EL (cell line): ENCODE results near the gene SDK1.

ENCODE experiments used
- DNase-seq: peaks from one replicate; pipeline ENCODE4 v3.0.0-alpha.2; 2016

Gene SDK1

DNA sequence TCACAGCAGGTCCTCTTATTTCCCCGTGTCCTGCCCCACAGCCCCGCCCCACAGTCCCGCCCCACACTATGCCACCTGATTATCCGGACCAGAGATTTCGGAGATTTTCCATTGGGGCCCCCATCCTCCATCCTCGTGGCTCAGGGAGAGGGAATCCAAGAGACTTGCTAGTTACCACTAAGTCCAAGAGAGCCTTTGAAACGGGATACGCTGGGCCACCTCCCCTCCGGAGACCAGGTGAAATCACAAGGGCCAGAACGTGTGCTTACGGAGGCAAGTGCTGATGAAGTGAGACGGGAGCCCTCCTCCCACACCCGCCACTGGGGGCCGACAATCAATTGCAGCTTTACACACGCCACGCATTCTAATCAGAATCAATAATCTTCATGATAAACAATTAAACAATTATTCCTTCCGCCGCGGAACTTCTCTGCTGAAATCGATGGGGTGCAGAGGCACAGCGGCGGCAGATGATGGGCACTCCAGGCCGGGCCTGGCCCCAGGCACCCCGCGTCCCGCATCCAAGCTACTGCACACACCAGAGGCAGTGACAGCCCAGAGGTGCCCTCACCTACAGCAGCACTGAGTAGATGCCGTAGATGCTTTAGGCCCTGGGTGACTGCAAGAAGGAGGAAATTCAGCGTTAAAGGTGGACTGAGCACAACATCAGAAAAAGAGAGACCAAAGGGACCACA lies 847.0 kb downstream of the SDK1 start:
- DNase-seq: no peak

DNA sequence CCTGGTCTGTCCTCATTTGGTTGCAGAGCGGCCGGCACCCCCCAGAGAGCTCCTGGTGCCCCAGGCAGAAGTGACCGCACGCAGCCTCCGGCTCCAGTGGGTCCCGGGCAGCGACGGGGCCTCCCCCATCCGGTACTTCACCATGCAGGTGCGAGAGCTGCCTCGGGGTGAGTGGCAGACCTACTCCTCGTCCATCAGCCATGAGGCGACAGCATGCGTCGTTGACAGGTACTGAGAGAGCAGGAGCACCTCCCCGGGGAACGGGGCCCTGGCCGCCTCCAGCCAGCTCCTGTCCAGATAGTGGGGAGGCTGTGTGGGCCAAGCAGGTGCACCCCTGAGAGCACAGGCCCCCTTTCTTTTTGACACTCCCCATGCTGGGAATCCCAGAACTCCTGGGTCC lies 848.2 kb downstream of the SDK1 start:
- no peak for DNase-seq

DNA sequence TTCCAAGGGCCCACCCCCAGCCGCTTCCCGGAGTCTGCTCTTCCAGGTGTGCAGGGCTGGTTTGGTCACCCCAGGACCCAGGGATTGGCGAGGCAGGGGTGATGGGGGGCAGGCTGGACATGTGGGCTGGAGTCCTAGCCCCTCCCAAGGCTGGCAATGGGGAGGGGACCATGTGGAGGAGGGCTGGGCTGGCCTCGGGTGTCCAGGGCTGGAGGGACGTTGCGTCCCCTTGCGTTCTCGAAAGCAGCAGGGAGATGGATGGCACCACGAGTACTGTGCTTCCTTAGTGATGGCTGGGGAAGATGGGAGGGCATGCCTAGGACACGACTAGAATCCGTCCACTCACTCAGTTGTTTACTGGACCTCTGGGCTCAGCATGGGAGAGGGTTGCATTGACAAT lies 848.6 kb downstream of the SDK1 start:
- DNase-seq: no peak

DNA sequence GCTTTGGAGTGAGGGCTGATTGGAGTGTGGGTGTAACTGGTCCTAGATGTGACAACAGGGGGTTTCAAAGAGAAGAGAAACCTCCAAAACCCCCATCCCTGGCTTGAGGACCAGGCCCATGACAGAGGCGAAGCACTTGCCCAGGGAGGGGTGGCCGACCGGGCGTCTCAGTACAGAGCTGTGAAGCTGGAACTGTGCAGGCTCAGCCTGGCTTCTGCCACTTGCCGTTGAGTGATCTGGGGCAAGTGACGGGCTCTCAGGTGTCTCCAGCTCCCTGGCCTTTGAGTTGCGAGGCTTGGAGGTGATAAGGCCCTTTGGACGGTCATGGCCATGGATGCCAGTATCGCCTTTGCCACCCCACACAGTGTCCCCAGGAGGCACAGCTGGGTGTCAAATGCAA lies 849.7 kb downstream of the SDK1 start:
- no peak for DNase-seq

DNA sequence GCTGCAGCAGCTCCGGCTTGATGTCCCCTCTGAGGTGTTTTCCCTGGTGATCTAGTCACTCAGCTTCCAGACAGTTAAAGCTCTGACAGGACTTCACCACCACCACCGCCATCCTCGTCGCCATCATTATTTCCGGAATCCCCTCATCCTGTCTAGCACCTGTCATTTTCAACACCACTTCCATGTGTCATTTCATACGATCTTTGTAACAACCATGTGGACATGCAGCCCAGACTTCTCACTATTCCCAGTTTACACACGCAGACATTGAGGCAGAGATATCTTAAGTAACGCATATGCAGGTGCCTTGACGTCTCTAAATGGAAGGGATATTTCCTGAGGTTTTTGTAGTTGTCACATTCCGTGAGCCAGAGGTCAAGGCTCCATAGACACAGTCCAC lies 850.5 kb downstream of the SDK1 start:
- no peak for DNase-seq

DNA sequence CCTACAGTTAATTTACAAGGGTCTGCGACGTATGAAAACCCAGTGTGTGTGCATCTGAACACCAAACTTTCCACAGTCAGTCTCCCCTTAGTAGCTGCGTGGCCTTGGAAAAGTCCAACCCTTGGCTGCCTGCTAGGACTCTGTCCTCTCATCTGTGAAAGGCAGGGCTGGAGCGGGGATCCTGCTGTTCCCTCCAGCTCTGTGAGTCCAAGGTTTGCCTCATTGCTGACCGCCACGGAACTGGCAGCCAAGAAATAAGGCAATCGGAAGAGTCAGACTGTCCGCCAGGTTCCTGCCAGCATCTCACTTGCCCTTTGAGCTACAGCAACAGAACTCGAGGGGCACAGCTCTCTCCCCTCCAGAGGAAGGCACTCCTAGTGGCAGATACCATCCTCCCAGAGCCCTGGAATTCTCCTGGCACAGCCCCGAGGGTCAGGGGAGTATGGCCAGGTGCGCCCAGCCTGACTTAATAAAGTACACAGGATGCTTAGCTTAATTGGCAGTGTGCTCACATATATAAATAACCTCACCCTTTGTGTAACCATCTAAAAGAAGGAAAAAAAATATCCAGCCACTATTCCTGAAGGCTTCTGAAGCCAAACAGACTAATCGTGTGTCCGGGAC lies 851.0 kb downstream of the SDK1 start:
- DNase-seq: no peak

DNA sequence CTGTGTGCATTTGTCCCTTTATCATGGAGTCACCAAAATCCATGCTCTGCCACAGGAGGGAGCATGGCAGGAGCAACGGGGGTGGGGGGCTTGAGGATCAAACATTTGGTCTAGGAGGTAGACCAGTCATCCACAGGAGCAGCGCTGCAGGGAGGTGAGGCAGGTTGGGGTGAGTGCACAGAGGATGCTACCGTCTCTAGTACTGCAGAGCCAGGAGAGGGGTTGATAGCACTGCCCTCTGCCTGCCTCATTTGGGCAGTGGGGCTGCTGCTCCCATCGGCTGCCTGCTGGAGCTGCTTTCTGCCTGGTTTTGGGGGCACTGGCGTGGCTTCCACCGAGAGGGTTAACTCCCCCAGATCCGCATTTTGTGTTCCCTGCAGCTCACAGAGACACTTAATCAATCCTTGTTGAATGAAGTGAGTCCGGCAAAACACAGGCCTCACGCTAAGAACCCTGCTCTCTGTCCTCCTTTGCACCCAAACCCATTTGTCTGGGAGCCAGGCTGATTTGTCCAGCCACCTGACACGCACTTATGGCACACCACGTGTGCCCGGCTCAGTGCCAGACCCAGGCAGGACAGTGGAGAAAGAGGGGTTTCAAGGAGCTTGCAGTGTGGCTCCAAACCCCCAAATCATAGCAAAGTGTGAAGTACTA lies 854.0 kb downstream of the SDK1 start:
- DNase-seq: no peak

DNA sequence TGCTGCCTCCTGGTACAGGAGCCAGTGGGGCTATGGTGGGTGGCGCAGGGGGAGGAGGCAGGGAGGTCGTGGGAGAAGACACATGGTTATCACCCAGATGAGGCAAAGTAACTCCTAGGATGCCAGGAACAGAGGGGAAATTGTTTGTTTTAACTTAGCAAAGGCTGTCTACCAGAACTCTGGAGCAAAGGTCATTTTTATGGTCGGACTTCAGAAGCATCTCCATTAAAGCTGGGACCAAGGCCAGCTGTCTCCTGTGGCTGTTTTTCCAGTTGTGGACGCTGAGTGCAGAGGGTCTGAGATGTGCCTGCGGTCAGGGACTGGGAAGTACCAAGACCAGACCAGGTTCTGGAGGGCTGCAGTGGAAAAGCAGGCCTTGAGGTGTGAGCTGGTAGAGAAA lies 855.1 kb downstream of the SDK1 start:
- no peak for DNase-seq

DNA sequence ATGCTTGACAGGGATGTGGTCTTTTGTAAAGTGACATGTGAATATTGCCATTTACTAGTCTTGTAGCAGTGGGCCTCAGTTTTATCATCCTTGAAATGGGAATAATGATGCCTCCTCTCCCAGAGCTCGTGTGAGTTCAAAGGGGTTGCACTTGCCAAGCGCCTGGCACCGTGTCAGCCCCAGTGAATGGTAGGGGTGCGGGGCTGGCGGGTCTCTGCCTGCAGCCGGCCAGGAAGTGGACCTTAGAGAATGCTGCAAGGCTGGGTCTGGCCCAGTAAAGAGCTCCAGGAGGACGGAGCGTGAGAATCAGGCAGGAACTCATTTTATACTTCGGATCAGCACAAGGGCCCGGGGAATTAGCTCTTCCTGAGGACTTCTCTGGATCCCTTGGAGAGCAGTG lies 856.6 kb downstream of the SDK1 start:
- DNase-seq: no peak

DNA sequence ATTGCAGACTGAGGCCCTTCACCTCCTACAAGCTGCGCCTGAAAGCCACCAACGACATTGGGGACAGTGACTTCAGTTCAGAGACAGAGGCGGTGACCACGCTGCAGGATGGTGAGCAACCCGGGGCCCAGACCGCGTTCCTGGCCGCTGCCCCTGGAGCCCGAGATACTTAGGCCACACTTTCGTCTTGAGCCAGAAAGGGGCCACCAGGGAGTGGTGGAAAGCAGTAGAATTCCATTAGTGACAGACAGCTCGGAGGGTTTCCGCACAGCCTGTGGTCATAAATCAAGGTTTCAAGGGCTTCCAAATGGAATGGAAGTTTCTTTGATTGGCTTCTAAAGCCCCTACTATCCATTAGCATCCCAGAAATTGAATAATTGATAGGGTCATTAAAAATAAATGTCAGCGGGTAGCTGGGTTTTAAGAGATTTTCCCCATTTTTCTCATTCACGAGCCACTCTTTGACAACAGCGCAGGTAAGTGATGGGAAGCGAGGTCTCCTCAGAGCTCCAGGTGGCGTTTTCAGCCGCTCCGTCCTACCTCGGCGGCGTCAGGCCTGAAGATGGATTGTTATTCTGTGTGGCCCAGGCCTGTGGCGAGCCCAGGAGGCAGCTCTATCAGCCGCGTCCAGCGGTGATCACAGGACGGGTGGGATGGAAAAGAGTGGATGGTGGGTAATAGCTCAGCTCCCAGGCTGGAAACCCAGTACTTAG lies 857.5 kb downstream of the SDK1 start:
- no peak for DNase-seq

DNA sequence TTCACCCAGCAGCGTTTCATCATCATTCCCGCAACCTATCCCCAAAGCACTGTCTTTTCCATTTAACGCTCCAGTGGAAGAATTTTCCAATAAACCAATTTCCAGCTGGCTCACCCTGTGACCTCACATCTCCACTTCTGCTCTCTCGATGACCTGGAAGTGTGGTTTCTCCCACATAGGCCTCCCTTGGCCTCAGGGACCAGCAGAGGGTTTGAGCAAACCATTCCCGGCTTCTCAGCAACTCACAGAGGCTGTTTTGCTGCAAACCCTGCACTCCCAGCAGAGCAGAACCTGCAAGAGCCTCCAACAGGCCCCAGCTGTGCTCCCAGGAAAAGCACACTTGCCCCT lies 858.1 kb downstream of the SDK1 start:
- DNase-seq: no peak

DNA sequence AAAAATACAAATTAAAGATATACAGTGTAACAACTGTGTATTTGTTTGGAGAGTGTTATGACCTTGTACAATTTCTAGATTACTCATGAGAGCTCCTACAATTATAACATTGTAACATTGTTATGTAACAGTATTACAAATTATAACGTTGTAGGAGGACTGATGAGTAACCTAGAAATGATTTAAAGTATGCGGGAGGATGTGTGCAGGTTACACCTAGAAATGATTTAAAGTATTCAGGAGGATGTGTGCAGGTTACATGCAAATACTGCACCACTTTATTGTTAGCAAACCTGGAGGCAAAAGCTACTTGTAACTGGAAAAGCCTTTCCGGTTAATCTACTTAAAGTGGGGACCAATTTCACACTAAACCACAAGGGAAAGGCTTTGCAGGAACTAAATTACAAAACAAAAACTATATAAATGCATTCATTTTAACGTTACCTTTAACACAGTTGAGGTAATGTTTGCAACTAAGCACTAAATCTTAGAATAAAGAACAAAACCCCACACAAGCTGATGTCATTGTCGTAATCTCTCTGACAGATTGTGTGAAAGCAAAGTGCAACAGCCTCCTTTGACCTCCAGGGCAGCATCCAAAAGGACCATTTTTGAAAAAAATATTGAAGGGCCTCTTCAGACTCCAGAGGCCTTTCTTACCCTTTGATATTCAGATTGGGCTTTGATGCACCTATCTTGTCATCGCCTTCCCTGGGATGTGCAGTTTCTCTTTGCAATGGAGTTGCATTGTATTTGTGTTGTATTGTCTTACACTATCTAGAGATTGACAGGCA lies 858.9 kb downstream of the SDK1 start:
- no peak for DNase-seq

DNA sequence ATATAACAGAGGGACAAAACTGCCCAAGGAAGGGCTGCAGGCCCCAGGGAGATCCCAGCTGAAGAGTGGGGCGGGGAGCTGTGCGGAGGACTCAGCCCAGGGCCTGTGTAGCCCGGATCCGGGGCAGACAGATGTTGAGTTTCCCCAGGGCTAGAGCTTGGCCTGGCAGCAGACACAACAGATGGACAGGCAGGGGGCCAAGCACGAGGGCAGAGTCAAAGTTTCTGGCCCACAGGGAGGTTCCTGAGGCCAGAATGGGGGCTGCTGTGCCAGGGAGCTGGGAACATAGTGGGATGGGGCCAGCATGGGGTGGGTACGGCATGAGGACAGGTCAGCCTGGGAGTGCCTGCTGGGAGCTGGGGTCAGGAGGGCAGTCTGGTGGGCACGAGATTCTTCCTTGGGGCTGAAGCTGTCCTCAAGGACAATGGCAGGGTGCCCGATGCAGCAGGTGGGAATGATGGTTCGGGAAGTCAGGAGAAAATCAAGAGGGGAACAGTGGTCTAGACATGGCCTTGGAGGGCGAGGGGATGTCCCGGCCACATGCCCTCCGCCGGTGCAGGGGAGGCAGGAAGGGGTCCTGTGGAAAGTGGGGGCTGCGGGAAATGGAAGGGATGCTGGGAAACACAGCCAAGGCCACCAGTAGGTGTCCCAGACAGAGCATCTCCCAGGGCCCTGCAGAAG lies 862.0 kb downstream of the SDK1 start:
- DNase-seq: no peak

DNA sequence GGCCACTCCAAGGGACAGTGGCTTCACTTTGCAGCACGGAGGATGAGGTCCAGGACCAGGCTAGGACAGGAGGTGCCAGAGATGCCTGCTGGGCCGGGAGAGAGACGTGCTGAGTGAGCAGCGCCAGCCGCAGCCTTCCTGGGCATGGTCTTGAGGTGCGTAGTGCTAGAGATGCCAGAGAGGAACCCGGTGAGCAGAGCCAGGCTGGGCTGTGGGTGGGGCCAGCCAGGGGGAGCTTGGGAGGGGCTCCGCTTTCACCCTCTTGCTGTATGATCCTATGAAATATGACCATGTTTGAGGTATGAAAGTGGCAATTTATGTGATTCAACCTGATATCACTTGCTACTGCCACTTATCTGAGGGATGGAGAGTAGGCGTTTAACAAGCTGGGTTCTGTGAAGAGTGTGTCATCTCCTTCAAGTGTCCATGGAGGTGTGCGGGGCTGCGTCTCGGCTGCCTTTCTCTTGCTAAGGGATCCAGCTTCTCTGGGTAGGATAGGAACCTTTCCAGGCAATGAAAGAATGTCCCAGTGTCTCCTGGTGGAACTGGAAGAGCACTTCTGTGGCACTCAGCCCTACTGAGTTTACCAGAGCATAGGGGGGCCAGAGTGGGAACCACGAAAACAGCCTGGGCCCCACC lies 862.6 kb downstream of the SDK1 start:
- no peak for DNase-seq

DNA sequence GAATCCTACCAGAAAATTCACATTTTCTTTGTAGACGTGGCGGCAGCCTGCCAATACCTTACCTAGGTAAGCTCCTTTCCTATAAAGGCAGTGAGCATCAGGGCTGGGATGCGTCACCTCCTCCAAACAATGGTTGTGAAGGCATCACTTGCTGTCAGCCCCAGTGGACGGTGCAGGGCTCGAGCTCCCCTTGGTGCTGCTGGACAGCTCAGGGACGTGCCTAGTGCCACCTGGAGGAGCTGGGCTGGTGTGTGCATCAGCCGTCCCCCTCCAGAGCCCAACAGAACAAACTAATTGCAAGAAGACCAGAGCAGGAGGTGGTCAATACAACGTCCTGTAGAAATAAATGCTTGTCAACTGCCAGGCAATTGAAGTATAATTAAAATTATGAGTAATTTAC lies 863.5 kb downstream of the SDK1 start:
- no peak for DNase-seq

DNA sequence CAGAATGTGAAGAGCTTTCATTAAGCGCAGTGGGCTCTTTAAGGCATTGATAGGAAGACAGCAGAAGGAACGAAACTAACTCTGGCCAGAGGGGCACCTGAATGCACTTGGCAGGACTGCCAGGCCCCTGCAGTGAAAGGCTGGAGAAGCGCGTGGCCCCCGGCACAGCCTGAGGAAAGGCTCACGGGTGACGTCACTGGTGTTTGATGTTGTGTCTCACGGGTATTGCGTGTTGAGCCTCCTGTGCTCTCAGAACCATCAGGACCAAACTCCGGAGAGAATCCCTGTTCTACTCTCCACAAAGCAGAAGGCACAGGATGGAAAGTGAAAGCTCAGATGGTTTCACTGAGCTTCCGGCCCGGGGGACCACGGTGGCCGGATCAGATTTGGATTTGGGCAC lies 865.3 kb downstream of the SDK1 start:
- DNase-seq: no peak

DNA sequence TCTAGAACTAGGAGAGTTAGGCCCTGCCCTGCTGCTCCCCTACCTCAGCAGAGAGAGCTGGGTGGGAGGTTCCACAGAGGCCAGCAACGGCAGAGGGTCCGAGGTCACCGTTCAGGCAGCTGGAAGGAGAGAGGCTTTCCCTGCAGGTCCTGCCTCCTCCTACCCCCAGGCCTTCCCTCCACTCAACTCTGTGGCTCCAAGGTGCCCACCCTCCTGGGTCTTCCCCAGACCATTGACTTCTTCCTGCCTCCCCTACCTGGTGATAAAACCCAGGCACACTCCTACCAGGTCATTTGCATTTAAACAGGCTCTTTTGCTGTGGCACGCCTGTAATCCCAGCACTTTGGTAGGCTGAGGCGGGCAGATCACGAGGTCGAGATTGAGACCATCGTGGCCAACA lies 865.8 kb downstream of the SDK1 start:
- no peak for DNase-seq

DNA sequence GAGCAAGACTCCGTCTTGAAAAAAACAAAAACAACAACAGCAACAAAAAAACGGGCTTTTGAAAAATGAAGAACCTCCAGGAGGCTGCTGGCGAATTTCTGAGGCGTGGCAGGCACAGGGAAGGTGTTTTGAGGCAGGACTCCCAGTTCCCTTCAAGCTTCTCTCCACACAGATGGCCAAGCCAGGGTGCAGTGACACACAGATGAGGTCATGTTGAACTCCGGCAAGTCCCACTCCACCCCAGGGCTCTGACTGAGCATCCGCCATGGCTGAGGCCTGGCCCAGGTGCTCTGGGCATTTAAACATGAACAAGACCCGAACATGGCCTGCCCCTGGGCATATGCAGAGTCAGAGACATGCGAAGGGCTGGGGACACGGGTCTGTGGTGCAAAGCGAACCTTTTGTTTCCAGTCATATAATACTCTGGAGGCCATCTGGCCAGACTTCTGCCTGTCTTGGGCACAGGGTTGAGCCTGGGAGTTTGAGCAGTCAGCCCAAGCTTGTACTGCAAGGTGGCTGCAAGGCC lies 866.4 kb downstream of the SDK1 start:
- no peak for DNase-seq

DNA sequence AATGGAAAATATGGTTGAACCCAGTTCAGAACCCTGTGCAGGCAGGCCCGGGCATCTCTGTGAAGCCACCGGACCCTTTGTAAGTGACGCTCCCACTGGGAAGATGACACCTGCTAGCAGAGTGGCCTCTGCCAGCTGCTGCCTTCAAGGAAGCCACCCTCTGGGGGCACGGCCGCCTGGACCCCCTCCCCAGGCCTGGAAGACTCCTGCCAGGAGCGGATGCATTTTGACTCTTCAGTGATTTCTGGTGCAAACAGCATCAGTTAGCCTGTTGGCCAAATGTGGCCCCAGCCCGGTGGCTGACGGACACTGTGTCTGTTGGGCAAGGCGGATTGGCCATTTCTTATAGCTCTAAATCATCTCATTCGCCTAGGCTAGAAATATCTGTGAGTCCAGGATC lies 867.0 kb downstream of the SDK1 start:
- DNase-seq: no peak

DNA sequence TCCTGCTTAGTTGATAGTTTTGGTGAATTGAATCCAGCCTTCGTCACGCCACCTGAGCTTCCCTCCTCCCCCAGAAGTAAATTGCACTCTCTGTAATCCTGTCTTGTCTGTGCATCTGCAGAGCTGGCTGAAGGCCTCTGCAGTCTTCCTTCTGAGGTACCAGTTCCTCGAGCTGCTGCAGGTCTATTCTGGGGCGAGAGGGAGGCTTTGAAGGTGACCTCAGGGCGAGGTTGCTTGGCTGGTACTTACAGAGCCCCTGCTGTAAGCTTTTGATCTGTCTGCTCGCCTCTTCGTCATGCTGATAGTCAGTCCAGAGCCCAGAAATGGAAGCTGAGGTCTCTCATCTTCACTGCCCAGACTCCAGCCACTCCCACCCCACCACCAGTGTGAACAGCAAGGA lies 867.5 kb downstream of the SDK1 start:
- no peak for DNase-seq

DNA sequence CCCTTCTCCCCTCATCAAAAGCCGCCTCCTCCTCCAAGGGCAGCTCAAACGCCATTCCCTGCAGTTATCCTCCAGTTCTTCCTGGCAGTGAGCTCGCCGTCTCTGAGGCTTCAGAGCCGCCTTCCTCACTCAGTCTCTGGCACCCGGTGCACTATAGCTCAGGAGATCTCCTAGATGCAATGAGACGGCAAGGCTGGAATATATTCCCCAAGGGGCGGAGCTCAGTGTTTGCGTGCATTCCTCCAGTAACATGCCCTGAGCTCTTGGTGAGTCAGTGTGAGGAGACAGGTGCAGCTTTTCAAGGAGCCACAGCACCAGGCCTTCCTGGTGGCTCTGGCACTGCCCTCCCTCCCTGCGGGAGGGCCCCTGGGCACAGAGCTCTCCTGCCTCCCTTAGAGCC lies 868.4 kb downstream of the SDK1 start:
- DNase-seq: no peak
